RWPE1 (cell line): Measurements from ENCODE around the gene GARRE1.

ENCODE experiments used
- CTCF ChIA-PET: fragments of 350-600 bp; sonication (Branson Sonifier 250); formaldehyde crosslinking; extraction: SDS; loops from one replicate; lab custom pipeline; 2021; lab: Yijun Ruan, JAX
- POLR2A ChIA-PET: fragments of 400-600 bp; formaldehyde crosslinking; extraction: SDS; loops from one replicate; lab custom pipeline; 2020; ENCODE audit warnings: antibody characterized with exemption; ENCODE audit not compliant: low non-redundant PET; lab: Yijun Ruan, JAX
- DNase-seq: peaks from one replicate; pipeline ENCODE4 v3.0.0; 2012; ENCODE audit warnings: low spot score
- H3K27ac ChIP-seq: fragments of 450-650 bp; 2 replicates; pipeline ENCODE4 v1.5.1; 2017
- TF ChIP-seq, protein P1 (sequence below): fragments of 450-650 bp; conservative IDR thresholded peaks from 2 replicates; pipeline ENCODE4 v1.5.1; 2017; ENCODE audit warnings: low read depth, mild to moderate bottlenecking

Gene GARRE1

DNA sequence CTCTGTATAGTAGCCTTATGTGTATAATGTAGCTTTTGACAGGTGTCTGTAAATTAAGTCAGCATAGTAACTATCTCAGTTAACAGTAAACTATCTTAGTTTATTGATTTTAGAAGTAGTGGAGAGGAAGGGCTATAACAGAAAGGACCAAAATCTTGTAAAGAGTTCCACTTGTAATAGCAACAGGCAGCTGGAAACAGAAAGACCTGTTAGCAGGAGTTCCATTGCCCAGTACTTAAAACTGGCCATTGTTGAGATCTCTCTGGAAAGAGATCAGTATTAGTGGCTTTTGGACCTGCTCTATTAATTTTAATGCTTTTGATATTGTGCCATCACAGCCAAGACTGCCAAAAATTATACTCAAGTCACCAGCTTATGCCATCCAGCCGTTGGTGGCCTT is 32.0 kb upstream of the GARRE1 start:
- H3K27ac ChIP-seq, result no peak overlapping the region
- TF ChIP-seq, protein P1, sequence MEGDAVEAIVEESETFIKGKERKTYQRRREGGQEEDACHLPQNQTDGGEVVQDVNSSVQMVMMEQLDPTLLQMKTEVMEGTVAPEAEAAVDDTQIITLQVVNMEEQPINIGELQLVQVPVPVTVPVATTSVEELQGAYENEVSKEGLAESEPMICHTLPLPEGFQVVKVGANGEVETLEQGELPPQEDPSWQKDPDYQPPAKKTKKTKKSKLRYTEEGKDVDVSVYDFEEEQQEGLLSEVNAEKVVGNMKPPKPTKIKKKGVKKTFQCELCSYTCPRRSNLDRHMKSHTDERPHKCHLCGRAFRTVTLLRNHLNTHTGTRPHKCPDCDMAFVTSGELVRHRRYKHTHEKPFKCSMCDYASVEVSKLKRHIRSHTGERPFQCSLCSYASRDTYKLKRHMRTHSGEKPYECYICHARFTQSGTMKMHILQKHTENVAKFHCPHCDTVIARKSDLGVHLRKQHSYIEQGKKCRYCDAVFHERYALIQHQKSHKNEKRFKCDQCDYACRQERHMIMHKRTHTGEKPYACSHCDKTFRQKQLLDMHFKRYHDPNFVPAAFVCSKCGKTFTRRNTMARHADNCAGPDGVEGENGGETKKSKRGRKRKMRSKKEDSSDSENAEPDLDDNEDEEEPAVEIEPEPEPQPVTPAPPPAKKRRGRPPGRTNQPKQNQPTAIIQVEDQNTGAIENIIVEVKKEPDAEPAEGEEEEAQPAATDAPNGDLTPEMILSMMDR, result no peak
- POLR2A ChIA-PET, result no interaction called here
- CTCF ChIA-PET, result no interaction called here
- no peak for DNase-seq

DNA sequence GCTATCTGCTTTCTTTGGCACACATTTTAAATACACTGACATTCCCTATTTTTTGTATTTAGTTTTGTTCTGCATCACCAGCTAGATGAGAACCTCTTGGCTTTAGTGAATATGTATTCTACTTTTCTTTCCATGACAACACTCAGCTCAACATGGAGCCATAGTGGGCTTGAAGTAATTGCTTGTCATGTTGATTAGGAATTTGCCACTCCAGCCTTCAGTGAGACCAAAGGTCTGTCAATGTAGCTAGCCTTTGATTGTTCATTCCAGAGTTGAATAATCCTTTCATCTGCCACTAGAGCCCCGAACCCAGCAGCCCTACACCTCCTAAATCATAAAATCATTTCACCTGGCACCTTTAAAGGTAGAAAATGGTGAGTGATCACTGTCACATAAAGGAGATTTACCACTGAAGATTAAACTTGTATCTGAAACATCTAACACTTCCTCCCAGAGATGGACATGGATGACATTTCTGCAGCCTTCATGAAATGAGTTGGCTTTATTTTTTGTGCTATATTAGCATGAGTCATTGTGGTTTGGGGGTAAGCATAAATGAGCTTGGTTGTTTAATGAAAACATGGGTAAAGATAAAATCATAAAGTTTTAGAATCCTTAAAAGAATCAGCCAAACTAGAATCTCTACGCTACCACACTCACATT is 29.2 kb upstream of the GARRE1 start:
- no peak overlapping the region for H3K27ac ChIP-seq
- TF ChIP-seq, protein P1, result no peak
- POLR2A ChIA-PET, result no interaction called here
- DNase-seq, result no peak
- CTCF ChIA-PET, result no interaction called here

GRCh38 chr19:34225659-34226015 is 28.7 kb upstream of the GARRE1 start:
- DNase-seq, result no peak
- POLR2A ChIA-PET, result no interaction called here
- H3K27ac ChIP-seq, result no peak overlapping the region
- CTCF ChIA-PET, result interaction anchor here (0.6 kb wide), 1 partner anchor 112 kb away, joined by 3 read pairs; no protein-coding TSS in a partner anchor
- TF ChIP-seq, protein P1, result no peak

GRCh38 chr19:34226036-34226435 is 28.3 kb upstream of the GARRE1 start:
- CTCF ChIA-PET, result interaction anchor here (0.6 kb wide), 1 partner anchor 111 kb away, joined by 3 read pairs; no protein-coding TSS in a partner anchor
- DNase-seq, result no peak

DNA sequence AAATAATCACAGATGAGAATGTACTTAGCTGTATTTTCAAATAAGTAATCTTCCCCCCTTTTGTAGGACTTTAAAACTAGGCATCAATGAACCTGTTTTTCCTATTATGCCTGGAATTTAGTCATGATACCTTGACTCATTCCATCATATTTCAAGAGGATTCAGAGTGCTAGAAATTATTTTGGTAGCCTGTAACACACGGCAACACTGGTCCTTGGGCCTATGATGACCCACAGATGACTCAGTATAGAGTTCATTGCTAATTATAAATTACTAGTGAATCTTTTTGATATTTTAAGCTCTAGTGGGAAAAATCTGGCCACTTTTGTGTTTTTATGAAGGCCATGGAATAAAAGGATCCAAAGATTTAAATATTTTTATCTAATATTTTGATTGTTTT is 26.0 kb upstream of the GARRE1 start:
- H3K27ac ChIP-seq, result no peak overlapping the region
- ChIA-PET POLR2A (no interaction called here), CTCF (no interaction called here)
- TF ChIP-seq, protein P1, result no peak
- DNase-seq, result no peak

More at GRCh38 chr19:34226036-34226435, 28.3 kb upstream of the GARRE1 start:
- POLR2A ChIA-PET, result no interaction called here
- no peak overlapping the region for H3K27ac ChIP-seq
- TF ChIP-seq, protein P1, result no peak

DNA sequence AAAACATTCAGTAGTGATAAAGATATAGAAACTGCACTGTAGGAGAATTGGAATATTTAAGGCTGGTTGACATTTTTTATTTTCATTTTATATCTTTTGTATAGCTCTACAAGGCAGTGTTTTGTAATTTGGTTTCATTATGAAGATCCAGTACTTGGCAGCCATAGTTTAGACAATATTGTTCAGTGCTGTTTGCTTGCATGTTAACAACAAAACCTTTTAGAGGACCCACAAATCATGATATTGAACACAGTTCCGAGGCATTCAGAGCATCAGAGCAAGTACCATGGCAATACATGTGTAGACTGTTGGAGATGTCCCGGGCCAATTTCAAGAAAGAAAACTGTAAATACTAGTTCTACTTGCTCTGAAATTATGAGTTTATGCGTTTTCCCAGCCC is 25.6 kb upstream of the GARRE1 start:
- ChIA-PET CTCF (no interaction called here), POLR2A (no interaction called here)
- TF ChIP-seq, protein P1, result no peak
- no peak for DNase-seq
- H3K27ac ChIP-seq, result no peak overlapping the region
